Thoracic aorta endothelial cell (primary cell): ENCODE data around the gene PHLDB2. TPM values are rescaled to one million over a fixed set of nuclear protein-coding genes. Genes with fewer than 3 reads are reported as not detected.

ENCODE experiments used
- total RNA-seq: library from RNA; depleted of rRNA; stranded (reverse); fragments of >200 nt; gene quantifications from 2 replicates; pipeline ENCODE4 v1.2.3, GENCODE V29; 2012

PHLDB2 gene
- total RNA-seq = 93.7 and 117 TPM in 2 replicates

GRCh38 chr3:111859061-111859973 is at the start of gene PHLDB2:
TSS of gene PHLDB2 (plus strand) at chr3:111859265. CDS start at chr3:111884078, 24,813 bp downstream.

DNA sequence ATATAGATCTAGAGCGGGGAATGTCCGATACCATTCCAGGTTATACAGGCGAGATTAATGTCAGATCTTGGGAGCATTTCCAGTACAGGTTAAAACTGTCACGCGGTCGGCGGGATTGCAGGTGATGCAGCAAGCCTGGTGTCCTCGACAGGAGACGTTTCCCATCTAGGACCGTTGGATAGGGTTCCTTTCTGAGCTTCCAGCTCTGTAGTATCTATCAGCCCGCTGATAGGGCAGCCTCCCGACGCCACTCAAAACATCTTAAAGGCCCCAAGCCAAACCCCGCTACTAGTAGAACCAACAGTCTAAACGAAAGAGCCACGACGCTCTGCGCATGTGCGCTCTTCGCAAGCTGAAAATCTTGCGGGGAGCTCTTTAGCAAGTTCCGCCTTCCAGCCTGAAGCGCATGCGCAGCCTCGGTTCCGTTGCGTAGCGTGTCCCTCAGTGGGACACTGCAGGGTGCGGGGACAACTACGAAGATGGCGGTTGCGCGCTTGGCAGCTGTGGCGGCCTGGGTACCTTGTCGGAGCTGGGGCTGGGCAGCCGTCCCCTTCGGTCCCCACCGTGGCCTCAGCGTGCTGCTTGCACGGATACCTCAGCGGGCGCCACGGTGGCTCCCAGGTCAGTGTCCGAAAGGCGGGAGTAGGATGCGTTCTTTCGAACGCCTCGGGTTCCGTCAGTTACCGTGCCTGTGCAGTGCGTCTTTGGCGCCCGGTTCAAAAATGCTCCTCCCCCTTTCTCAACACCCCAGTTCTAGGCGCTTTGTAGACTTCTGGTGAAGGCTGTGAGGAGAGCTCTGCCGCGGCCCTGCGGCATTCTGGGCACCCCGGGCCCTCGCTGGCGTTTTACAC is 119.7 kb downstream of the PHLDB2 start, which contains the start of gene ABHD10:
ABHD10 (plus strand) TSS at position 444 of the 851 bp plus-strand sequence; CDS start at position 480, 36 bp downstream.

GRCh38 chr3:111998636-111999483 is 139.8 kb downstream of the PHLDB2 start, which contains the start of gene TAGLN3:
TSS of gene TAGLN3 (plus strand) at chr3:111998922. CDS start at chr3:111999423, 501 bp downstream.

Other genes with a start within 250 kb of the PHLDB2 start
- 2.5 and 3.2 TPM in 2 replicates for gene PLCXD2, start 184.6 kb upstream of the PHLDB2 start, total RNA-seq
- gene ABHD10, start 119.8 kb downstream of the PHLDB2 start, total RNA-seq = 37.5 and 48.2 TPM in 2 replicates
- 0.40 TPM in 1 of 2 replicates, not detected in the other for gene TAGLN3, start 139.7 kb downstream of the PHLDB2 start, total RNA-seq
- gene TMPRSS7, start 175.5 kb downstream of the PHLDB2 start, total RNA-seq = not detected in 2 replicates
- 8.0 and 9.5 TPM in 2 replicates for gene C3orf52, start 227.1 kb downstream of the PHLDB2 start, total RNA-seq